NK-92 treated with Interleukin-12 subunit alpha and Interleukin-12 subunit beta, amount 100 ng/mL, for 24 hours (cell line): ENCODE measurements around the gene ABCA10.
"Not testable (repeated sequence)": the region's sequence is repeated elsewhere in the genome, so short reads cannot be mapped to it uniquely, and the experiment has no call there.

Experiments
- DNase-seq: peaks from one replicate; lab custom pipeline; 2025; lab: John Stamatoyannopoulos, UW

The ABCA10 gene

DNA sequence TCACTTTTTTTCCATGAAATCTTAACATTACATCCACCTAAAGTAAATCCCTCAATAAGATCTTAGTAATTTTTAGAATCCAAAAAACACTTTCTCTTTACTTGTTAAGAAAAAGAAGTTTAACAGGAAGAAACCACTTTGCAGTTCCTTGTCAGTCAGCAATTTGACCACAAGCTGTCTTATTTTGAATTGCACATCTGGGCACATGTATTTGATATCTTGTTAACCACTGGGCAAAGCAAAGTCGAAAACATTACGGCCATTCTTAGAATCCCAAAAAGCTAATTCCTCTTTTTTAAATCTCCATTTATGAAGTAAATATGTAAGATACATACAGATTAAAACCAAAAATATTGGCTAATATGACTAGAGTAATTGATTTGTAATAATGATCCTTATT is 1.1 kb downstream of the ABCA10 start:
- DNase-seq = no peak

DNA sequence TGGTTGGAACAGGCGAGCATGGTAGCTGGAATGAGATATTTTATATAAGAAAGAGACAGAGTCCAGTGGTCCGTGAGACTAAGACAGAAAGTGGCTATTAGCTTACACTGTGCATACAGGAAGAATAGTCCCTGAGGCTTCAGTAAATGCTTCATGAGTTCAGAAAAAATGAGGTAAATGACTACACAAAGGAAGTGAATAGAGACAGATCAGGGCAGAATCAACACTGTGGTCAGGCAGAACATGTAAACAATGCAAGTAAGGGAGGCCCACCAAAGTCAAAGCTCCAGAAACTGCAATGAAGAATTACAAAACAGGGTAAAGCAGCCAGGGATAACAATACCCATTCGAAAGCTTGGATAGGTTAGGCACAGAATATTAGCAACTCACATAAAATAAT is 4.8 kb downstream of the ABCA10 start:
- DNase-seq = no peak

DNA sequence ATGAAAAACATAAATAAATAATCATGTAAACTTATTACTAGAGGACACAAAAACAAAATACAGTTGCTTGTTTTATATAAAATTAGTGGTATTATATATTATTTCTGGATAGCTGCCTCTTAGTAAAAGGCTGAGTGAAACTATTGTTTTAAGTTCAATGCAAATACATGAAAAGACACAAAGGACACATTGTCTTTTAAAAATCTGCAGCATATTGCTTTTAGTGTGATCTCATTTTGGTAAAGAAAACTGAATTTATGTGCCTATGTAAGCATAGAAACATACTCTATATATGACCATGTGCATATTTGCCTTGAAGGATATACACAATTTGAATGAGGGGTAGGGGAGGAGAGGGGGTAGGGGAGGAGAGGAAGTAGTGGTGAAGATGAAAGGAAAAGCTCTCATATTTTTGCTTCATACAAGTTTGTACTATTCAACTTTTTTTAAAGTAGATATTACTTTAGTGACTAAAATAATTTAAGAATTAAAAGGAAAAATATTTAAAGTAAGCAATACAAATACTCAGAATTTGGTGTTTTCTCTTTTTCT is 5.8 kb downstream of the ABCA10 start:
- DNase-seq = no peak

DNA sequence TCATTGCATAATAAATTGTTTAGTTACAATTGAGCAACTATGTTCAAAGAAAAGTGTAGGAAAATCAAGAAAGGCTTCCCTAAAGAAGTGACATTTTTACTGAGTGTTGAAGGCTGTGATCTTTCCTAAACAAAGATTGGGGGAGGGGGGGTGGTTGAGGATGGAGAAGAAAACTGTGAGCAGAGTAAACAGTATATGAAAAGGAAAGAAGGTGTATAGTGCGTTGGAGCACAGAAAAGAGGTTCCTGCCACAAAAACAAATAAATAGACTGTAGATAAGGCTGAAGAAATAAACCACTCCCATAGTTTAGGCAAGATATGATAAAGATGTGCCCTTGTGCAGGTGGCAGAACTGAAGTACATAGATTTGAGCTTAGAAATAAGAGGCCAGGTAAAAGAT is 8.5 kb downstream of the ABCA10 start:
- DNase-seq = no peak

DNA sequence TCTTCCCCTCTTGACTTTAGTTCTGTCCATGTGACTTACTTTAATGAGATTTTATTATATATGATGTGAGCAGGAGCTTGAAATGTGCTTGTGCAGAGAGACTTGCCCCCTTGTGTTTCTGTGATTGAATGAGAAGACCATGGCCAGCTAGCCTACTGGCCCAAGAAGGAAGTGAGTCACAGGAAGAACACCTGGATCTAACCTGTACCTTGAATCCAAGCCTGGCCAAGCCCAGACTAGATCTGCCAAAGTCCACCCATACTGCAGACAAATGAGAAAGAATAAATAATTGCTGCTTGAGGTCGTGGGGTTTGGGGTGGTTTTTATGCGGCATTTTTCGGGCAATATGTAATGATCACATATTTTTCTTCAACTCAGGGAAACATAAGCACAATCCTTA is 9.6 kb downstream of the ABCA10 start:
- no peak for DNase-seq

DNA sequence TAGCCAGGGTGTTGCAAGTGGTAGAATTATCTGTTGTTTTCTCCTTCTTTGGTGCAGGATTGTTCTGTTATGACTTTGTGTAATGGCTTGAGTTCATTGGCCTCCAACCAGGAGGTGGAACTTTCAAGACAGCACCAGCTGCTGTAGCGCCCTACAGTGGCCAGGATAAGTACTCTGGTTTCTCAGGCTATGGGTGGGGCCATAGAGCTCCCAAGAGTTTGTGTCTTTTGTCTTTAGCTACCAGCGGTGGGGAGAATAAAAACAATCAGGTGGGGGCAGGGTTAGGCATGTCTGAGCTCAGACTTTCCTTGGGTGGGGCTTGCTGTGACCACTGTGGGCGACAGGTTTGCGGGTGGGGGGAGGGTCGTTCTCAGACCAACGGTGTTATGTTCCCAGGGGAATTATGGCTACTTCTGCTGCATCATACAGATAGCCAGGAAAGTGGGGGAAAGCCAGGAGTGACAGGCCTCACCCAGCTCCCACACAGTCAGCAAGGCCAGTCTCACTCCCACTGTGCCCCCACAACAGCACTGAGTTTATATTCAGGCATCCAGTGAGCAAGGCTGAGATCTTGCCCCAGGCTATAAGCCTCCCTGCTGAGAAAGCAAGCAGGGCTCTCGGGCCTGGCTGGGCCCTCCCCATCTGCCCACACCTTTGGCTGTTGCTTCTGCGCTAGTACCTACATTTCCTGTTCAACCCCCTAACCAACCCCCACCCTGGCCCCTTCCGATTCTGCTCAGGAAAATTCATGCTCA is 15.4 kb downstream of the ABCA10 start:
- DNase-seq = no peak

DNA sequence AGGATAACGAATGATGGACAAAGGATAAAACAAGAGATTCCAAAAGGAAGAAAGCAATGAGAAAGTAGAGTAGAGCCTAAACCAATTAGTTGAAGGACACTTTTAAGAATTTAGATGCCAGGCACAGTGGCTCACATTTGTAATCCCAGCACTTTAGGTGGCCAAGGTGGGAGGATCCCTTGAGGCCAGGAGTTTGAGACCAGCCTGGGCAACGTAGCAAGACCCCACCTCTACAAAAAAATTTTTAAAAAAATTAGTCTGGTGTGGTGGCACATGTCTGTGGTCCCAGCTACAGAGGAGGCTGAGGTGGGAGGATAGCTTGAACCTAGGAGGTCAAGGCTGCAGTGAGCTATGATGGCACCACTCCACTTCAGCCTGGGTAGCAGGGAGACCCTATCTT is 20.0 kb downstream of the ABCA10 start:
- DNase-seq = no peak

DNA sequence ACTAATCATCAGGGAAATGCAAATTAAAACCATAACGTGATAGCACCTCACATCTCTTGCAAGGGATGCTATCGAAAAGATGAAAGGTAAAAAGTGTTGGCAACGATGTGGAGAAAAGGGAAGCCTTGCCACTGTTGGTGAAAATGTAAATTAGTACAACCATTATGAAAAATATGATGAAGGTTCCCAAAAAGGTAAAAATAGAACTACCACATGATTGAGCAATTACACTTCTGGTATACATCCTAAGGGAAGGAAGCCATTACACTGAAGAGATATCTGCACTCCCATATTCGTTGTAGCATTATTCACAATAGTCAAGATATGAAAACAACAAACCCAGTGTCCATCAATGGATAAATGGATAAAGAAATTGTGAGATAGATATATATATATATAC is 21.5 kb downstream of the ABCA10 start:
- no peak for DNase-seq

DNA sequence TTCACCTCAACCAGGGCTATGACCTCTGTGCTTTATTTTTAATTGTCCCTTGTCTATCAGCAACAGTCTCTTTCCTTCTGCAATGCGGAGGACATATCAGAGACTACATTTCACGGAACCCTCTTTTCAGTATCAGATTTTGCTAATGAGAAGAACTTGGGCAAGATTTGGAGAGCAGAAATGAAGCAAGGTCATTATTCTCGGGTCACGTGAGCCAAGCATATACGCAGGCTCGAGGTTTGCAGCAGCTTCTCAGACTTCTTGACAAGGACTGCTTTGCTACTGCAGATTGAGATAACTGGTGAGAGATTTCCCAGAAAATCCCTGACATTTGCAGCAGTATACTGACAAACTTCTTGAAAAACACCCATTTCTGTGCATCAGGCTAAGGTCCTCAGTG is 30.4 kb downstream of the ABCA10 start:
- DNase-seq = no peak

DNA sequence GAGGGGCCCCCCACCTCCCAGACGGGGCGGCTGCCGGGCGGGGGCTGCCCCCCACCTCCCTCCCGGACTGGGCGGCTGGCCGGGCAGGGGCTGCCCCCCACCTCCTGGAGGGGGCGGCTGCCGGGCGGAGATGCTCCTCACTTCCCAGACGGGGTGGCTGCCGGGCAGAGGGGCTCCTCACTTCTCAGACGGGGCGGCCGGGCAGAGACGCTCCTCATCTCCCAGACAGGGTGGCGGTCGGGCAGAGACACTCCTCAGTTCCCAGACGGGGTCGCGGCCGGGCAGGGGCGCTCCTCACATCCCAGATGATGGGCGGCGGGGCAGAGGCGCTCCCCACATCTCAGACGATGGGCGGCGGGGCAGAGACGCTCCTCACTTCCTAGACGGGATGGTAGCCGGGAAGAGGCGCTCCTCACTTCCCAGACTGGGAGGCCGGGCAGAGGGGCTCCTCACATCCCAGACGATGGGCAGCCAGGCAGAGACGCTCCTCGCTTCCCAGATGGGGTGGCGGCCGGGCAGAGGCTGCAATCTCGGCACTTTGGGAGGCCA is 32.4 kb downstream of the ABCA10 start:
- DNase-seq = not testable (repeated sequence)

DNA sequence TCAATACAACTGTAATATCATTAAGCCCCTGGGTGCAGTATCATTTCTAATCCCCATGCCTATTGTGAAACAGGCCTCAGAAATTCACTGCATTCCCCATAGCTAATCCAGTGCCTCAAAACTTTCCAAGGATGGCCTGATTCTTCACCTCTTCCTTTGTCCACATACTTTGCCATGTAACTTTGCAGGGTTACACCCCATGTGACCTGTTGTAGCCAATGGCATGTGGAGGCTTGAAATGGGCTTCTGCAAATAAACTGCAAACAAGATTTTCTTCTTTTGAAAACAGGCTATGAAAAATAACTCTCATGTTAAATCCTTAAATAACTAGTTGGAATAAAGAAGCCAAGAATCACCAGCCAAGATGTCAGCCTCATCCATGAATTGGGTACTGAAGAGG is 35.9 kb downstream of the ABCA10 start:
- no peak for DNase-seq

DNA sequence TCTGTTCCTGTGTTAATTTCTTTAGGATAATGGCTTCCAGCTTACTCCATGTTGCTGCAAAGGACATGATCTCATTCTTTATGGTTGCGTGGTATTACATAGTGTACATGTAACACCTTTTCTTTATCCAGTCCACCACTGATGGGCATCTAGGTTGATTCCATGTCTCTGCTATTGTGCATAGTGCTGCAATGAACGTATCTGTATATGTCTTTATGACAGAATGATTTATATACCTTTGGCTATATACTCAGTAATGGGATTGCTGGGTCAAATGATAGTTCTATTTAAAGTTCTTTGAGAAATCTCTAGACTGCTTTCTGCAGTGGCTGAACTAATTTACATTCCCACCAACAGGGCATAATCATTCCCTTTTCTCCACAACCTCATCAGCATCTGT is 39.8 kb downstream of the ABCA10 start:
- no peak for DNase-seq

DNA sequence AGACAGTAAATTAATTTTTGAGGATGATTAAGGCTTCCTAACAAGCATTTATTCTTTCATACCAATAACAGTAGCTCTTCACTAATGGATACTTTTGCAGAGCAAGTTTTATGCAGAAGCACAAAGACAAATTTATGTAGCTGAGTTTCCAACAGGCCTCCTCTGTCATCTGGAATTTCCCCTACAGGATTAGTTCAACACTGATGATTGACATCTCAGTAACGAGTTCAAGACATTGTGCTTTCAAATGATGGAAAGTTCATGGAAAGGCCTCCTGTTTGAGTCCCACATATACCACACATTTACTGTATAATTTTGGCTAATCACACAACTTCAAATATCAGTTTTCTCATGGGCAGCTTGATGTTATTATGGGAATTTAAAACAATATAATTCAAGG is 40.6 kb downstream of the ABCA10 start:
- DNase-seq = no peak

DNA sequence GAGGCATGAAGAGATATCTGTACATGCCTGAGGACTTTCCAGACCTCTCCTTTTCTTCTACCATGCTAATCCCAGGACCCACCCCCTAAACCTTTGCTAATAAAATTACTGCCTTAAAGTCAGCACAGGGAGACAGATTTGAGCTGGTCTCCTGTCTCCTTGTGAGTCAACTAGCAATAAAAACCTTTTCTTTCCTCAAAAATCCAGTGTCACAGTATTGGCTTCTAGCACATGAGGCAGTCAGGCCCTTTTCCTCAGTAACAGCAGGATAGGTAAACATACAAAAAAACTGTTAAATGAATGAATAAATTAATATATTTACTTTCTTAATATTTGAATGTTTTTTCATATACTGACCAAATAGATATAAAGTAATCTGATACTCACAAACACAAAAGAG is 41.3 kb downstream of the ABCA10 start:
- no peak for DNase-seq

DNA sequence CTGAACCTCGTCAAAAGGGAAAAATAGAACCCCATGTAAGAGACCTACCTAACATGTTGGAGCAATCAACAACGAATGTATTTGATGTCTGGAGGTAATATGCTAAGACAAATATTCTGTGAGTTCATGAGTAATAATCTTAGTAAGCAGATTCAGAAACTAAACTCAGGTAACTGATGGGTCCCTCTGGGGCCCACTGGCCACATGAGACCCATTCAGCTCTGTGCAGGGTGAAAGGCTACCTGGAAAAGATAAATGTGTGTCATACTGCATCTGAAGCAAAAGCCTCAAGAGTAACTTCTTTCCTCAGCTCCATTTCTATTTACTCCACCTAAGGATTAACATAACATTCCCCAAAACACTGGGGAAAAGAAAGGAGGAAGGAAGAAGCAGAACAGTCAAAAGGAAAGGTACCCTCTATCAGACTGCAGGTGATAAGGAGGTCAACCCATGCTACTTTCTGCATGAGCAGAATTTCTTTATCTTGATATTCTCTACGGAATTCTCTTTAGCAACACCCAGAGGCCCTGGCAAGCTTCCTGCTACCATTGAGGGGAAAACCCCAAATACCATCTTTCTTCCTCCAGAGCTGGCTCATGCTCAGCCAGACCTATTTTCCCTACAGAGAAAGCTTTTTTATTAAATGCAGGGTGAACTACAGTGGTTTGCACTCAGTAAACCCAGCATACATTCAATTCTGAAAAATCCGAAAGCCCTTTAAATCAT is 49.2 kb downstream of the ABCA10 start:
- no peak for DNase-seq

DNA sequence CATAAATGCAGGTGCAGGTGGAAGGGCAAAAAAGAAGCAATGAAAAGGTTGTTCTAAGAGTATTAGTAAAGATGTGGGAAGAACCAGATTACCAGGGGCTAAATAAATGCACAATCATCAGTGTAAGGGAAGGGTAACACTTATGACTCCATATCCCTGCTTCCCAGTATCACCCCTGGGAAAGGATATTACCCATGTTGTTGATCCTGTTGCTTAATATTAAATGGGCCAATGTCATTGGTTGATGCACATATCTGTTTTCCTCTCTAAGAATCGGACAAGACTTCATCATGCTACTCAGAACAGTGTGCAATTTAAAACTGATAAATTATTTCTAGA is 52.2 kb downstream of the ABCA10 start:
- no peak for DNase-seq

DNA sequence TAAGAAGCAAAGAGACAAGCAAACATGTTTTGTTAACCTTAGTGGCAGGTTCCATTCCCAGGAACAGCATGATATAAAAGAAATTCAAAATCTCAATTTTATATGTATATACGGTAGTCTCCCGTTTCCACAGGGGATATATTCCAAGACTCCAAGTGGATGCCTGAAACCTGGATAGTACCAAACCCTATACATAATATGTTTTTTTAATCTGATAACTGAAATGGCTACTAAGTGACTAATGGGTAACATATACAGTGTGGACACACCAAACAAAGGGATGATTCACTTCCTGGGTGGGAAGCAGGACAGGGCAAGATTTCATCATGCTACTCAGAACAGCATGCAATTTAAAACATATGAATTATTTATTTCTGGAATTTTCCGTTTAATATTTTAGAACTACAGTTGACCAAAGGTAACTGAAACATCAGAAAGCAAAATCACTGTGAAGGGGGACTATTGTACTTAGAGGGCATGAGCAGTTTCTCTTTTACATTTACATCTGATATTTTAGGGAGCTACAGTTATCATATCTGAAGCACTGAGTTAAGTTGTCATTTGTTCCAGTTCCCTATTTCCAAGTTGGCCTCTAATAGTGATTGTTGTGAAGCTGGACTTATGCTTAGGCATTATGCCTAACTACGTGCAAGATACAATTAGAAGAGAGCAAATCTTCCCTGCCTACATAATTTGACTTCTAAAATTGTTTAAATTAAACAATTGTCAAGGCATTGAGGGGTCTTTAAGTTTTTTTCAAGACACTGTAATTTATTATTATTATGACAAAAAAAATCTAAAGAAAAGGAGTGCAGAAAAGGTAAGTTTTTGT is 52.8 kb downstream of the ABCA10 start:
- no peak for DNase-seq

DNA sequence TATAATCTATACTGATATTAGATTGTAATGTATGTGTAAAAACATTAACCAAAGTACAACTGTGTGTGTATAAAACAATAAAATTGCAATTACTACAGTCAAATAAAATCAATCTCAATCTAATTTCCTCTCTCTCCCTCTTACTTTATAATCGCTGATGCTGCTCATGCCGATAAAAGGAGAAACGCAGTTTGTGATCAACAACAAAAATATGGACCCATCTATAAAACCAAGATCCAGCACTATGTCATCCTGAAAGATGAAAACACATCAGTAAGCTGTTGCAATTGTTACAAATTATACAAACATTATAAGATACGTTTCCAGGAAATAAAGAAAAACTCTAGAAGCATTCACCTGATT is 53.4 kb downstream of the ABCA10 start:
- DNase-seq = no peak

DNA sequence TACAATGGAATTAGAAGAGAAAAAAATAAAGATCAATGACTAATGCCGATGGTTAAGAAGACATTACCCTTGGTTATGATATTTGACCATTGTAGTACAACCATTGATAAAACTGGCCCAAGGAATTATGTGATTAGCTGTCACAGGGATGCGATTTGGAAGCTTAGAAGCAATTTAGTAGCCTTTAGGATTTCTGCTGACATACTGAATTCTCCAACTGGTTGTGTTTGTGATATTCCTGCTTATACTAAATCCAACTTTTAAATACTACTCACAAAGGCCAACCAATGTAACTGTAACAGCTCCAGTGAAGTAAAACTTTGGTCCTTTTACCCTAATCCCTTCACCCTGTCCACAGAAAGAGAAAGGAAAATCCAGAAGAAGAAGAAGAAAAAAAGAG is 55.5 kb downstream of the ABCA10 start:
- no peak for DNase-seq

DNA sequence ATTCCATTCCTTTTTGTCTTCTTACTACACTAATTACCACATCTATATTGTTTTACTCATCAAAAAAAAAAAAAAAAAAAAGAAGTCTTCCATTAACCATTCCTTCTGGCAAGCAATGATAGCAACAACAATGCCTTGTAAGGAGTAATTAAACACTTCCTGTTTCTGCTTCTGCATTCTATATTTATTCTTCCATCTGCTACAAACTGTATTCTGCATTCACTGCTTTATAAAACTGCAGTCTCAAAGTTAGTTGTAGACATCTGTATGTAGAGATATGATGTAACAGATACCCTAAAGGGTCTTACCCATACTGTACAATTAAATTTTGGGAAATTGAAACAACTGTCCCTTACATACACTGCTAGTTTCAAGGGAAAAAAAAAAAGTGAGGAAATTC is 58.2 kb downstream of the ABCA10 start:
- no peak for DNase-seq

DNA sequence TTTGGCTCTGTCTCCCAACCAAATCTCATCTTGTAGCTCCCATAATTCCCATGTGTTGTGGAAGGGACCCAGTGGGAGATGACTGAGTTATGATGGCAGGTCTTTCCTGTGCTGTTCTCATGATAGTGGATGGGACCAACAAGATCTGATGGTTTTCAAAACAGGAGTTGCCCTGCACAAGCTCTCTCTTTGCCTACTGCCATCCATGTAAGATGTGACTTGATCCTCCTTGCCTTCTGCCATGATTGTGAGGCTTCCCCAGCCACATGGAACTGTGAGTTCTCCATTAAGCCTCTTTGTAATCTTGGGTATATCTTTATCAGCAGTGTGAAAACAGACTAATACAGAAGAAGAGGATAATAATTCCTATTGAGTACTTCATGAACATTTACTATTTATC is 60.0 kb downstream of the ABCA10 start:
- DNase-seq = not testable (repeated sequence)

DNA sequence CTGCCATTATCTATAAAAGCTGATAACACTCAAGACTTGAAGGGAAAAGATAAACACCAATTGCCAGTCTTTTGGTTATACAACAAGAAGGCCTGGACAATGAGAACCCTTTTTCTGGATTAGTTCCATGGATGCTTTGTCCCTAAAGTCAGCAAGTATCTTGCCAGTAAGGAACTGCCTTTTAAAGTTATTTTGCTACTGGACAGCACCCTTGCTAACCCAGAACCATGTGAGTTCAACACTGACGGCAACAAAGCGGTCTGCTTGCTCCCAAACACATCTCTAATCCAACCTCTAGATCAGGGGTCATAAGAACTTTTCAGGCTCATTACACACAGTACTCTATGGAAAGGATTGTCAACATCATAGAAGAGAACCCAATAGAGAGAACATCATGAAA is 61.7 kb downstream of the ABCA10 start:
- DNase-seq = no peak

DNA sequence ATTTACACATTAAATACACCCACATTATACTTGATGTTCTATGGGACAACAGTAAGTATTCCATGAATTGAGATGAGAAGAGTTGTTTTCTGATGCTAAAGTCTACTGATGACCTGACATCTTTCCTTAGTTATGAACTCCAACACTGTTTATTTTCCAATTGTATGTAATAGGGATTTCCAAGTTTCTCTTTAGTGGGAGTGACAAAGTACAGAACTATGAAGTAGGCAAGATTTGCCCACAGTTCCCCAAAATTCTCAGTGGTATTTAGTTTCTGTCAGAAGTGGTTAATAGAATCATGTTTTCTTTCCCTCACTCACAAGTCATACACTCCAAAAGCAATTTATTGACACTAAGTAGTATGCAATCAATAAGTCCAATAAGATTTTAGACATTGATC is 64.4 kb downstream of the ABCA10 start:
- DNase-seq = no peak
